ENCODE data around the gene IMPDH2.

The IMPDH2 gene

DNA sequence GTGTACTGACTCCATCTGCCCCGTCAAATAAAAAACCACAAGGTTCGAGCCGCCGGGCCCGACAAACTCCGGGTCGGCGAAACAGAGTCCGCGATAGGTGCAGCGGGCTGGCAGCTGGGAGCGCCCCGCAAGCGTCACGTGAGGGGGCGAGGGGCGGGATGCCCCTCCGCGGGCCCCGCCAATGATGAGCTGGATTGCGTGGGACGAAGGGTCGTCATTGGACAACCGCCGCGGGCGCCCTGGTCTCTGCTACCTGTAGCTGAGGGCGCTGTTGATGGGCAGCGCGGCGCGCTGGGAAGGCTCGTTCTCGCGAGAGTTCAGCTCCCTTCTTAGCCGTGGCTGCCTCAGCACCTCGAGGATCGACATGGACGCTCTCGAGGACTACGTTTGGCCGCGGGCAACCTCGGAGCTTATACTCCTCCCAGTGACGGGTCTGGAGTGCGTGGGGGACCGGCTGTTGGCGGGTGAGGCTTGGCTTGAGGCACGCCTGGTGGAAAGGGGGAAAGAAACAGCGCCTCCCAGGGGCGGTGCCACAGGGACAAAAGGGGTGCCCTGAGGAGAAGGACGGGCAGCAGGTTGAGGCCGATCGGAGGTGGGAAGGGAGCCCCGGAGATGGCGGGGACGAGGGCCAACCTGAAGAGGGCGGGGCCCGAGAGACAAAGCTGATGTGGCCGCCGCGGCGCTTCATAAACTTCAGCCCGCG lies 22.0 kb downstream of the IMPDH2 start, which contains the start of gene WDR6:
WDR6 (plus strand) TSS at position 324 of the 703 bp plus-strand sequence; CDS start at position 365, 41 bp downstream.
- peak; percentile 92 to 95 for DNase-seq (ENCODE audit: low read depth in 2 of 2)

DNA sequence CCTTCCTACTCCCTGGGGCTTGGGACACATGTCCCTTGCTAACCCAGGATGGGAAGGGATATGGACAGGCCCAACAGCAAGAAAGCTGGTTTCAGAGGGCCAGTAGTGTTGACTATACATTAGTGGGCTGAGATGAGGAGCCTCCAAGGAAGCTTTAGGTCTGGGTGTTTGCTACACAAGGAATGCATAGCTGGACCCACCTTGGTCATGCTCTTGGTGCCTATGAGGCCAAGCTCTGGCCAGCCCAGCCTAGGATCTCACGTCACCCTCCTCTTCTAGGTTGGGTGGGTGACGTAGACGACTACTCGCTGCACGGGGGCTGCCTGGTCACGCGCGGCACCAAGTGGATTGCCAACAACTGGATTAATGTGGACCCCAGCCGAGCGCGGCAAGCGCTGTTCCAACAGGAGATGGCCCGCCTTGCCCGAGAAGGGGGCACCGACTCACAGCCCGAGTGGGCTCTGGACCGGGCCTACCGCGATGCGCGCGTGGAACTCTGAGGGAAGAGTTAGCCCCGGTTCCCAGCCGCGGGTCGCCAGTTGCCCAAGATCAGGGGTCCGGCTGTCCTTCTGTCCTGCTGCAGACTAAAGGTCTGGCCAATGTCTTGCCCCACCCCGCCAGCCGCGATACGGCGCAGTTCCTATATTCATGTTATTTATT lies 22.7 kb downstream of the IMPDH2 start:
- no peak for DNase-seq (ENCODE audit: low read depth in 2 of 2)

DNA sequence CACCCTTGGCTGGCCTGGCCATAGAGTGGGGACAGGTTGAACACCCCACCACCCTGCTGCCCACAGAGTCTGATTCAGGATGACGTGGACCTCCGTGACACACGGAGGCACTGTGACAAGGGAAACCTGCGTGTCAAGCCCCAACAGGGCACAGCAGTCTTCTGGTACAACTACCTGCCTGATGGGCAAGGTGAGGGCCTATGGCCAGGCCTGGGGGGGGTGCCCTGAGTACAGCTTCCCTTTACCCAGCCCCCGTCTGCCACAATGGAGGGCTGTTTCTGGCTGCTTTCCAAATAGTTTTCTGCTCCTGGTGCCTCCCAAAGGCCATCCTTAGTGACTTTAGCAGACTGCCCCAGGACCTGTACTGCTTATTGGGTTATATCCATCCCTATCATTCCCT lies 23.2 kb downstream of the IMPDH2 start:
- no peak for DNase-seq (ENCODE audit: low read depth in 2 of 2)

GRCh38 chr3:49005303-49005680 lies 23.9 kb downstream of the IMPDH2 start:
- no peak for DNase-seq (ENCODE audit: low read depth in 2 of 2)

DNA sequence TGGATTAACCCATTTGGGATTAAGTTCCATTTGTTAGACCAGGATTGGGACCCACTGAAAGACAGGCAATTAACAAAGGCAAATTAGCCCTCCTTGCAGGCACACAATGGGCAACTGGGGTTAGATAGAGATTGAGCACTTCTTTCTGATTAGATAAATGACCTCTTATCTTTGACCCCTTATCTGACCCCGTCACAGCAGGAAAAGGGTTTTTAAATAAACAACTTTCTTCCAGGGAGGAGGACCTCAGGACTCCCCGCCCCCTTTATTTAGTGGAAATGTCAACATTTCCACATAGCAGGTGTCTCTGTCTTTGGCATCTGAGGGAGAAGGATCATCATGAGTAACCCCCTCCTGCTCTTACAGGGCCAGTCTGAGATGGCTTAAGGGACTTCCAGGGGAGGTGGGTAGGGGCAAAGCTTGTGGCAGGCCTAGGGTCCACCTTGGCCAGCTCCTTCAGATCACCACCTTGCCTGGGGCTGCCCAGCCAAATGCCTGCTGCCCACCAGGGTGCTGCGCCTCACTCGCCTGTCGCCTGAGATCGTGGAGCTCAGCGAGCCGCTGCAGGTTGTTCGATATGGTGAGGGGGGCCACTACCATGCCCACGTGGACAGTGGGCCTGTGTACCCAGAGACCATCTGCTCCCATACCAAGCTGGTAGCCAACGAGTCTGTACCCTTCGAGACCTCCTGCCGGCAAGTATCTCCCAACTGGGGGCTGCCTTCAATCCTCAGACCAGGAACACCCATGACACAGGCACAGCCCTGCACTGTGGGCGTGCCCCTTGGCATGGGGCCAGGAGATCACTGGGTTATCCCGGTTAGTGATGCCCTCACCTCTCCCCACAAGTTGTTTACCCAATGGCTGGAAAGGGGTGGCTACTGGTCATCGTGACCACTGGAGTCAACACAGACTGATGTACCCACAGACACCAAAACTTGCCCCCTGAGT lies 24.6 kb downstream of the IMPDH2 start:
- no peak for DNase-seq (ENCODE audit: low read depth in 2 of 2)

DNA sequence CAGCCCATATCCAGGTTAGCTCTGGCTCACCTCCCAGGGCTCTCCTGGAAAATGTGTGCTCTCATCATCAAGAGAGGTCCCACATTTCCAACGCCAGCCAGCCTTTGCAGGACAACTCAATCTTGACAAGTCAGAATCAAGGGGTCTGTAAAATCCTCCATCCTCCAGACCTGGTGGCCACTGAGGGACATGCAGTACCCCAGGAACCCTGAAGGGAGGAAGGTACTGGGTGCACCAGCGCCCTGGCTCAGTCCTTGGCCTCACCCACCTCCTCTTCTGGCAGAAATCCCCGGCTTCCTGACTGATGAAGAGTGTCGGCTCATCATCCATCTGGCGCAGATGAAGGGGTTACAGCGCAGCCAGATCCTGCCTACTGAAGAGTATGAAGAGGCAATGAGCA lies 28.0 kb downstream of the IMPDH2 start:
- DNase-seq (ENCODE audit: low read depth in 2 of 2): no peak

- DNase-seq (ENCODE audit: low read depth in 2 of 2): no peak
Observed at GRCh38 chr3:48999085-48999858, 29.9 kb downstream of the IMPDH2 start.

DNA sequence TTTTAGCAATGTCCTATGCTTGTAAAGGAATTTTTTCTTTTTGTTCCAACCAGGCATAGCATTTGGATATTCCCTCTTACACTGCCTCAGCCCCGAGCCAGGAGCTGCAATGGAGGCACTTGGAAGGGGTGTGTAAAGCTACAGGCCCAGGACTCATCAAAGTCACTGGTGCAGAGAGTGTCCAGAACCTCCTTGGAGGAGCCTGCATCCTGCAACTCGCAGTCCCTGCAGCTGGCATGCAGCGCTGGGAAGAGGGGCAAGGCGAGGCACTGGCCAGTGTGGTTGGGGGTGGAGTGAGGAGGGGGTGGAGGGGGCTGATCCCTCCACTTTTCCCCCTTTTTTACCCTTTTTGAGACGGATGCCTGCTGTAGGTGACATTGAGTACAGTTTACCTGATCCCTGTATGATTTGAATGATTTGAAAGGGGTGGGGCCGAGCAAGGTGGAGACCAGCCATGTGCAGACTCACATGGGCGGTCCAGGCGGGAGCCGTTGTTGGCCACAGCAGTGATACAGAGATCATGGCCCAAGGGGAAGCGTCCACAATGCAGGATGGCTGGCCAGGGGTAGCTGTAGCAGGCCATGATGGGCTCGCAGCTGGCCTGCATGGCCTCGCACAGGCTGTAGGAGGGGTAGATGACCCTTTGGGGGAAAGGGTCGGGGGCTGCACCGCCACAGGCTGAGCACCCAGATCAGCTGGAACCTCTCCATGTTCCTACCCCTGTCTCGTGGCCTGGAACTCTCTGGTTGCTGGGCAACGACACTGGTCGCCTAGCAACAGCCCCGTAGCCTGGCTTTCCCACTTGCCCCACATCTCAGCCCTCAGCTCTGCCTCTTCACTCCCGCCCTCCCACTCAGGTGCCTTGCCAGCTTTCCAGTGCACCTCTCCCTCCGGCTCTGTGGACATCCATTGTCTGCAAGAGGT lies 31.2 kb downstream of the IMPDH2 start:
- no peak for DNase-seq (ENCODE audit: low read depth in 2 of 2)

GRCh38 chr3:48997102-48997635 lies 32.0 kb downstream of the IMPDH2 start:
- DNase-seq (ENCODE audit: low read depth in 2 of 2): no peak

- DNase-seq (ENCODE audit: low read depth in 2 of 2): no peak
Observed at GRCh38 chr3:48996640-48997039, 32.6 kb downstream of the IMPDH2 start.

DNA sequence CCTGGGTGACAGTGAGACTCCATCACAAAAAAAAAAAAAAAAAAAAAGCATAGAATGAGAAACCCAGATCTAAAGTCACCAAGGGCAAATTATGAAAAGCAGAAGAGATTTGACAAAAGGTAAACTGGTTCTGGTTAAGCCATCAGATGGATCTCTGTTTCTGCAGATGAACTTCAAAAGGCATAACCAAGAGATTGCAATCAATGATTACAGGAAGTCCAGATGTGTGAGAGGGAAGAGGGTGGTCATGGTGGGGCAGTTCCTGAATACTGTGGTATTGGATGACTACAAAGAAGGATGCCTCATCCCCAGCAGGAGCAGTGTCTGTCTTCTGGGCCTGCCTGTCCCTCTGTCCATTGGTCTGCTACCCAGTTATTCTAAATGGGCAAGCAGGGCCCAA lies 35.4 kb downstream of the IMPDH2 start:
- DNase-seq (ENCODE audit: low read depth in 2 of 2): no peak

- no peak for DNase-seq (ENCODE audit: low read depth in 2 of 2)
Observed at GRCh38 chr3:48991851-48992545, 37.2 kb downstream of the IMPDH2 start.

DNA sequence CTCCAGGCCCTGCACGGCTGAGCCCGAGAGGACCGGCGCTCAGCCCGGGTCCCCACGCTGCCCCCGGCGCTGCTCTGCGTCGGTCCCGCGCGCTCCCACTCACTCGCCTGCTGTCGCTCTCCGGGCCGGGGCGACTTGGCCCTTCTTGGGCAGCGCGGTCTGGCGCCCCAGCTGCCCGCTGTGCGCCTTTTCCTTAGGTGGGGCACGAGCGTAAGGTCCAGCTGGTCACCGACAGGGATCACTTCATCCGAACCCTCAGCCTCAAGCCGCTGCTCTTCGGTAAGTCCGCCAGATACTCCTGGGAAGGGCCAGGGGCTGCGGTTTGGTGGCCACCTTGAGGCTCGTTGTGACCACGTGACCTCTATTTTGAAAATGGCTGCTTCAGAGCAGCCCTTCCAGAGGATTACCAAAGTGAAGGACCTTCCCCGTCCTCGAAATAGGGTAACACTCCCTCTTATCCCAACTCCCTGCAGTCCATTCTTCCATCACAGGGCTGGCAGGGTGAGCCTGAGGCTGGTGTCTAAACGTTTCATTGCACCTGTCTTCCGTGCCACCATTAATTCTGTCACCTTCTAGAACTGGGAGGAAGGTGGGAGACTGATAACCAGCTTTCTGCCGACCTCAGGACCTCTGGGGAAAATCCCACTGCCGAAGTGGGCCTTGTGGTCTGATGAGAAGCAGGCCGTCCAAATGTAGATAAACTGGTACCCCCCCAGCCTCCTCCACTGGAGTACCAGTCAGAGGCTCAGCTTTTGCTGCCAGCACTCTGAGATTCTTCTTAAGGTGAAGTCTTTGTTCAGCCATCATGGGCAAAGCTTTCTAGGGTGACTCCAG lies 38.3 kb downstream of the IMPDH2 start:
- no peak for DNase-seq (ENCODE audit: low read depth in 2 of 2)

DNA sequence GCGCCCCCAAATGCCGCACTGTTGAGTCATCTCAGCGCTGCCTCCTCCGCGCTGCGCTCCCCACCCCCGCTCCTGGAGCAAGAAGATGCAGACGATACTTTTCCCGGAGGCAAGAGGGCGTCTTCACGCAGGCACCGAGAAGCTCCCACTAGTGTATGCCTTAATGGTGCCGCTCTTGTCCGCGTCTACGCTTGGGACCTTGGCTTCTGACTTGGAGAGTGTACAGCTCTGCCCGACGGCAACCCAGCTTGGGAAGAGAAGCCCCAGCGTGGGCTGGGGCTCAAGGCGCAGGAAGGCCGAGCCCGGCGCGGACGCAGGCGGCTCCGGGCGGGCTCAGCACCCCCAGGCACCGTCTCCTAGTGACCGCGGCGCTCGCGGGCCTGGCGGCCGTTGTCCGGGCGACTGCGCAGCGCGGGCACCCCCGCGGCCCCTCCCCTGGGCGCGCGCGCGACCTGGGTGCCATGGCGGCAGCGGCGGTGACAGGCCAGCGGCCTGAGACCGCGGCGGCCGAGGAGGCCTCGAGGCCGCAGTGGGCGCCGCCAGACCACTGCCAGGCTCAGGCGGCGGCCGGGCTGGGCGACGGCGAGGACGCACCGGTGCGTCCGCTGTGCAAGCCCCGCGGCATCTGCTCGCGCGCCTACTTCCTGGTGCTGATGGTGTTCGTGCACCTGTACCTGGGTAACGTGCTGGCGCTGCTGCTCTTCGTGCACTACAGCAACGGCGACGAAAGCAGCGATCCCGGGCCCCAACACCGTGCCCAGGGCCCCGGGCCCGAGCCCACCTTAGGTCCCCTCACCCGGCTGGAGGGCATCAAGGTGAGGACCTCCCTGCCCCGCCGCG lies 39.2 kb downstream of the IMPDH2 start, which contains the start of gene P4HTM:
P4HTM (plus strand) TSS at position 446 of the 840 bp plus-strand sequence; CDS start at position 462, 16 bp downstream.
- DNase-seq (ENCODE audit: low read depth in 2 of 2): peak; percentile 75 to 77

GRCh38 chr3:48989126-48989795 lies 39.9 kb downstream of the IMPDH2 start:
- DNase-seq (ENCODE audit: low read depth in 2 of 2): no peak

GRCh38 chr3:48985831-48986376 lies 43.3 kb downstream of the IMPDH2 start:
- no peak for DNase-seq (ENCODE audit: low read depth in 2 of 2)

GRCh38 chr3:48984663-48985062 lies 44.5 kb downstream of the IMPDH2 start:
- DNase-seq (ENCODE audit: low read depth in 2 of 2): no peak

Data from stimulated activated CD8-positive, alpha-beta memory T cell treated with anti-CD3 and anti-CD28 coated beads, Interleukin-15, amount 100 ng/mL, for 4 hours (primary cell).